Ecto neural progenitor cell (in vitro differentiated cells): ENCODE measurements around the gene OR52K2.
"Not testable (repeated sequence)": the region's sequence is repeated elsewhere in the genome, so short reads cannot be mapped to it uniquely, and the experiment has no call there.

Experiments used
- DNase-seq: peaks from one replicate; pipeline ENCODE4 v3.0.0-alpha.2; 2018; ENCODE audit warnings: low spot score

Gene OR52K2

DNA sequence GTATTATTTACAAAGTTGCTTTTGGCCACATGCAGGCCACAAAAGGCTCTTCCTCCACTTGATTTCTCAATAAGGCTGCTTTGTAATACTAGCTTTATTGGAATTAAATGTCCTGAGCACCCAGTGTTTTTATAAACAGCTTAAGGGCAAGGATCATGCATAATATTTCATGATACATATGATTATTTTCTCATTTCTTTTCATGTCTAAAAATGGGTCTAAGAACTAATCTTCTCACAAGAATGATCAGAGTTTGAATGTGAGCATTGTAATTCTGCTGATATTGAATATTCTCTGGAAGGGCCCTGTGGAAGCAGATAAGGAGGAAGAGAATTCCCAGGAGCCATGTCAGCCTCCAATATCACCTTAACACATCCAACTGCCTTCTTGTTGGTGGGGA, at the start of gene OR52K2:
Gene OR52K2 (plus strand): TSS at position 301 of the 400 bp plus-strand sequence. CDS start 45 bp downstream, at position 346.
- no peak for DNase-seq

GRCh38 chr11:4406206-4406605, 42.9 kb upstream of the OR52K2 start:
- DNase-seq, result not testable (repeated sequence)

DNA sequence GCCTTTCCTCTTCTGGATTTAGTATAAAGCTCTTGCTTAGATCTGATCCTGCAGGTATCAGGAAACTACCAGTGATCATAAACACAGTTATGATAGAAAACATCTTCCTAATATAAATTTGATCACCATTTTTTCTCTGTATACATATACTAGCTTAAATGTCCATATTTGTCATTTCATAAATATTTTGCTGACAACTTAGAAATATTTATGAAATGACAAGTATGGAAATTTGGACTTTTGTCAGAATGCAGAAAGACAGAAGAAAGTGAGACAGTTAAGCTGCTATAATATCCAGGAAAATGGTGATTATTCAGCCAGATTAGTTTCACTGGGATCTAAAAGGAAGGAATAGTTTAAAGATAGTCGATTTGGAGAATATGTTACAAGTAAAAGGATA, 32.8 kb upstream of the OR52K2 start:
- no peak for DNase-seq

- DNase-seq, result no peak
Observed at GRCh38 chr11:4416816-4417215, 32.3 kb upstream of the OR52K2 start.

- DNase-seq, result no peak
Observed at GRCh38 chr11:4418403-4418802, 30.7 kb upstream of the OR52K2 start.

GRCh38 chr11:4430051-4430450, 19.0 kb upstream of the OR52K2 start:
- no peak for DNase-seq

GRCh38 chr11:4433856-4434255, 15.2 kb upstream of the OR52K2 start:
- DNase-seq, result no peak

DNA sequence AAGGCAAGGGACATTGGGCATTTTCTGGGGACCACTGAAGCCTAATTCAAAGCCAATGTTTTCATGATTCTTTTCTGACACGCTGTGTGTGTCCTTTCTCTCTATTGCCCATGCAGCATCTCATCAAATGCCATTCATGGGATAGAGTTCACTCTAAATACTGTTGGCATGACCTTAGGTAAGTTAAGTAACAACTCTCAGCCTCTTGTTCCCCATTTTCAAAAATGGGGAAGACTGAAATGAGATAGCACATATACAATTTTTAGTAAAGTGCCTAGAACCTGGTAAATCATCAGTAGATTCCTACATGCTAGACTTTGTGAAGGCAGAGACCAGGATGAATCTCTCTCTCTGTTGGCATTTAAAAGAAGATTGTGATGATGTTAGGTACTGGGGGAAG, 12.7 kb upstream of the OR52K2 start:
- DNase-seq, result no peak

DNA sequence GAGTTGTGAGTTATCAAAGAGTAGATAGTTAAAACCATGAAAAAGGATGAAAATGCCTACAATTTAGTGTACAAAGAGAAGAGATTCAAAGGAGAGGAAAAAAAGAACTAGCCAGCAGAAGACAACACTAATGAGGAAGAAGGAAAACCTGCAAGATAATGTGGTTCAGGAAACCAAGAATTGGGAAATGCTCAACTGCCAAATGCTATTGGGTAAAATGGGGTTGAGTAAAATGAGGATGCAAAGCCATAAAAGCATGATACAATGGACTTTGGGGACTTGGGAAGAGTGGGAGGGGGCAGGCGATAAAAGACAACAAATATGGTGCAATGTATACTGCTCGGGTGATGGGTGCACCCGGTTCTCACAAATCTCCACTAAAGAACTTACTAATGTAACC, 7.6 kb upstream of the OR52K2 start:
- no peak for DNase-seq

- no peak for DNase-seq
Observed at GRCh38 chr11:4443232-4443891, 5.7 kb upstream of the OR52K2 start.

DNA sequence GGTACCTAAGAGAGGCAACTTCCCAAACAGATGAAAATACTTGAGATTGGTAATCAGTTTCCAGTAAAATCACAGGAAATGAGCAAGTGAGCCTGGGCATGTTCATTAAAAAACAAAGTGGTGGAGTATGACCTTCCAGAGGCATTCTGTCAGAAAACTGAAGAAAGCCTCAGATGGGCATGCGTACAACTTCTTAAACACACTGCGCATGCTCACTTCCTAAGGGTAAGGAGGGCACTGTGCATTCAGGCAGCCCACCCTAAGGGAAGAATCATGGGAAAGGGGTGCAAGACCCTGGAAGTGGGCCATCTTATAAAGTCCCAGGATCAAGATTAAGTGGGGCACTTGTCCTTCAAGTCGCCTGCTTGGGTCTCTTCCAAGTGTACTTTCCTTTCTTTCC, 4.0 kb downstream of the OR52K2 start:
- no peak for DNase-seq

DNA sequence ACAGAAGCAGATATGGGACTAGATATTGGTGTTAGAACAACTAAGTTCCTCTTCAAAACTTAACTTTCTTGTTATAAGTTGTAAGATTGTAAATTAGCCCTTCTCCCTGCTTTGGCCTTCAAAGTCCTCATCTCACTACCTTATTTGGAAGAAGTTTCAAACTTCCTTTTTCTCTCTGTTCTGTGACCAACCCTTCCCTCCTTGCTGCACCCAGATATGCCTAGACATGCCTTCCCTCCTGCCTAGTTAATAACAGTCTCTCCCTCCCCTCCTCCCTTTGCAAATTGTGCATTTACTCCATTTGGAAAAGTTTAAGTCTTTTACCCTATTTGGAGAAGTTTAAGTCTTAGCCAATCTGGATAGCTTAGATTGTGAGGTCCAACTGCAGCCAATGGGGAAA, 4.9 kb downstream of the OR52K2 start:
- no peak for DNase-seq

DNA sequence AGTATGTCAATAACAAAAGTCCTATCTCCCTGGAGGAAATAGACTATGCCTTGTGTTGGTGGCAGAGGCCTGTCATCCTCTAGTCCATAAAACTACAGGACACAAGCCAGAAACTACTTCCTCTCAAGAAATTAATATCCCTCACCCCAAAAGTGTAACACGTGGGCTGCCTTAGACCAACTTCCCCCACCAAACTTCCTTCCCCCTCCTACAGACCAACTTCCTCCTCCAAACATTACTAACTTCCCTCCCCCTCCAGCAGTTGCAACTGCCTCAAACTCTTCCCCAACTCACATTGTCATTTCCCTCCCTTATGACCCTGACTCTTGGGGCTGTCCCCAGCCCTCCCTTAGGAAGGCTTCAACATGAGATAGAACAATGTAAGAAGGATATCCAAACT, 6.3 kb downstream of the OR52K2 start:
- DNase-seq, result no peak

GRCh38 chr11:4459500-4459899, 10.4 kb downstream of the OR52K2 start:
- DNase-seq, result no peak

GRCh38 chr11:4460151-4460550, 11.1 kb downstream of the OR52K2 start:
- no peak for DNase-seq

DNA sequence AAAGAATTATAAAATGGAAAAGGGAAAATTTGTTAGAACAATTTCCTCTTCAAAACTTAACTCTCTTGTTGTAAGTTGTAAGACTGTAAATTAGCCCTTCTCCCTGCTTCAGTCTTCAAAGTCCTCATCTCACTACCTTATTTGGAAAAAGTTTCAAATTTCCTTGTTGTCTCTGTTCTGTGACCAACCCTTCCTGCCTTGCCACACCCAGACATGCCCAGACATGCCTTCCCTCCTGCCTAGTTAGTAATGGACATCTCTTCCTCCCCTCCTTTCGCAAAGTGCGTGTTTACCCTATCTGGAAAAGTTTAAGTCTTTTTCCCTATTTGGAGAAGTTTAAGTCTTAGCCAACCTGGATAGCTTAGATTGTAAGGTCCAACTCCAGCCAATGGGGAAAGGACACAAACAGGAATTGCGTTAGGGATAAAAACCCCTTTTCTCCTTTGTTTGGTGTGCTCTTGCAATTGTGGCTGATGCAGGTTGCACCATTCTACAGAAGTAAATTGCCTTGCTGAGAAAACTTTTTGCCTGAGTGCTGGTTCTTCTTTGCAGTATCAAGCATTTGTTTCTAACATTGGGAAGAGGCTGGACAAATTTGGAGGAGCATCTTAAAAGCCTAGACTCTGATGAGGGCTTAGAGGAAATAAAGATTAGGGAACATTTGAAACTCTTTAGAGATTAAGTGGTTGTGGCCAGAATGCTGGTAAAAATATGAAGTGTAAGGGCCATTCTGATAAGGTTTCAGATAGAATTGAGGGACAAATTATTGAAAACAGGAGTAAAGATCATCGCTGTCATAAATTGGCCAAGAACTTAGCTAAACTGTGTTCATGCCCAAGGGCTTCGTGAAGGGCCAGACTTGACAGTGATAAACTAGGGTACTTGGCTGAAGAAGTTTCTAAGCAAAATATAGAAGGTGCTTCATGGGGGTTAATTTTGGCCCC, 15.4 kb downstream of the OR52K2 start:
- no peak for DNase-seq

DNA sequence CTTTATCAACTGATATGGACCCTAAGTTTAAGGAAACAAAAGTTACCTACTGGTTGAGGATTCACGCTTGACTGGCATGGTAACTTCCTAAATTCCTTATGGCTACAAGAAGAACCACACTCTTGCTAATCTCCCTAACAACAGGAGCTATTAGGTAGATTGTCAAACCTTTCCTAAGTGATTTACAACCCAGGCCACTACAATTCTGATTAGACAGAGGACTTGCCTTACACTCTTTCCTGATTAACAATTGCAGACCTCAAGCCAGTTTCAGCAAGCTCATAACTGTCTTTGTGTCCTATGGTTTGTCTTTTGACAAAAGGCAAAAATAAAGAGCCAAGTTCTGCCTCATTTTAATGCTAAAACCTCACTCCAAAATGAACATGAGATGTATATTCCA, 16.3 kb downstream of the OR52K2 start:
- no peak for DNase-seq

DNA sequence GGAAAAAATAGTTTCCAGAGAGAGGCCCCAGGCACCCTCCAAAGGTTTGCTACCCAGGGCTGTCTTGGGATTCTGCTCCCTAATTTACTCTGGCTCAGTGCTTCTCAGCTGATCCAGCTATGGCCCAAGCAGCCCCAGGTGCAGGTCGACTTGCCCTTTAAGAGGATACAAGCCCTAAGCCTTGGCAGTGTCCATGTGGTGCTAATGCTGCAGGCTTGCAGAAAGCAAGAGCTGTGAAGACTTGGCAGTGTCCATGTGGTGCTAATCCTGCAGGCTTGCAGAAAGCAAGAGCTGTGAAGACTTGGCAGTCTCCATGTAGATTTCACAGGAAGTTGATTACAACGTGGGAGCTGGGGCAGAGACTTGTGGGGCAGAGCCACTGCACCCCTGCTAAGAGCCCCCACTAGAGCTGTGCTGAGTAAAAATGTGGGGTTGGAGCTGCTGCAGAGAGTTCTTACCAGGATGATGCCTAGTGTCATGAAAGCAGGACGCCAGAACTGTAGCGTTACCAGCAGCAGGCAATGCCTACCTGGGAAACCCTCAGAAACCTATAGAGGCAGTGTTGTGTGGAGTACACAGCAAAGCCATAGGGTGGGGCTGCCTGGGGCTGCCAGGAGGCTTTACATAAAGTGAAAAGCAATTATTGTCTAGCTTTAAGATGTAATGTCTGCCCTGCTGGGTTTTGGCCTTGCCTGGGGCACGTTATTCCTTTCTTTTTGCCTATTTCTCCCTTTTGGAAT, 17.2 kb downstream of the OR52K2 start:
- DNase-seq, result no peak

- DNase-seq, result no peak
Observed at GRCh38 chr11:4466871-4467442, 17.9 kb downstream of the OR52K2 start.

- DNase-seq, result no peak
Observed at GRCh38 chr11:4467811-4468606, 18.9 kb downstream of the OR52K2 start.

GRCh38 chr11:4479644-4480043, 30.5 kb downstream of the OR52K2 start:
- no peak for DNase-seq
